HG03108 (cell line): Measurements from ENCODE around the gene PCK2.
"Not testable (repeated sequence)": the region's sequence is repeated elsewhere in the genome, so short reads cannot be mapped to it uniquely, and the experiment has no call there.

ENCODE experiments used
- ATAC-seq: cut with Tn5 transposase; IDR thresholded peaks from one replicate; pipeline ENCODE4 v1.9.1; 2021; ENCODE audit warnings: moderate library complexity; ENCODE audit not compliant: unreplicated experiment

The PCK2 gene

GRCh38 chr14:24093207-24093900 is 757 bp upstream of the PCK2 start:
- ATAC-seq, result no peak

DNA sequence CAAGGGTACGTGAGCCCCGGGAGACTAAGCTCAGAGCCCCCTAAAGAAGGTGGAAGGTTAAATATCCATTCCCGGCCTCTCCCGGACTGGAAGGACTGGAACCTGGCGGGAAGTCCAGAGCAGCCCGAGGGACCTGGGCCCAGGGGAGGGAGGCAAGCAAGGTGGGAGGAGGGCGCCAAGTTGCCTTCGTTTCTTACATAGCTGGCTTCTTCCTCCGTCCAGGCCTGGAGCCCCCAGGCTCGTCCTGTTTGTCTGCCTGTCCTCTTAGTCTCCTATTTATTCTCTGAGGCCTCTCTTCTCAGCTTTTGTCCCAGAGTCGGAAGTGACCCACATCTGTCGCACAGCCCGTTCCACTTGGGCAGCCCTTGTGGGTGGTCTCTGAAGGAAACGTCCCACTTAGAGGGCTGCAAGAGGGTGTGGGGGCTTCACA is 745 bp downstream of the PCK2 start:
- no peak for ATAC-seq

DNA sequence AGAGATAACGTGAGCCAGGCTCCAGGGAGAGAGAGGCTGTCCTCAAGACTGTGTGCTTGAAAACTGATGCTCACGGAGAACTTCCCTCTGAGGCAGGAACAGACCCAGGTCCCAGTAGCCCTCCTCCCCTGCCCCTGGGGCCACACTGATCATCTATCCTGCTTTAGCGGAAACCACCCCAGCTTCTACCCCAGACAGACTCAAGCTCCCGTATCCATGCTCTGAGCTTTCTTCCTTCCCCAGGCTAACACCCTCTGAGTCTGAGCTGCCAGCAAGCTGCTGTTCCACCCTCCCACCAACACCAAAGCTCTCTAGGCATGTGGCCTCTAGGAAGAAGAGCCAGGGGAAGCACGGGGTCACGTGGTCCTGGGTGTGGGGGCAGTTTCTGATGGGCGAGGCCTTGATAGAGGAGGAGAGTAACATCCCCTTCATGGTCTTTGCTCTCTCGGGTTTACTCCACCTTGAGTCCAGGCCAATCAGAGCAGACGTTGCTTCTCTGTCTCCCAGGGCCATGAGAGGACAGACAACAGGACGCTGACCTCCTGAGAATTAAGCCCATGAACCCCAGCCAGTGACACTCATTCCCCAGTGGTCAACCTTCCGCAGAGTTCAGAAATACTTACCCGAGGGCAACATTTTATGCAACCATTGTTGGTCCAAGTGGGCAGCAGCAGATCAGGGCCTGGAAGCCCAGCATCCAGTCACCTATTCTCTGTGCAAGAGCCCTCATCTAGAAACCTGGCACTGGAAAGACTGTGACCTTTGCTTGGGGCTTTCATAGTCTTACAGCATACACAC is 1.4 kb downstream of the PCK2 start:
- ATAC-seq, result peak; percentile 65

DNA sequence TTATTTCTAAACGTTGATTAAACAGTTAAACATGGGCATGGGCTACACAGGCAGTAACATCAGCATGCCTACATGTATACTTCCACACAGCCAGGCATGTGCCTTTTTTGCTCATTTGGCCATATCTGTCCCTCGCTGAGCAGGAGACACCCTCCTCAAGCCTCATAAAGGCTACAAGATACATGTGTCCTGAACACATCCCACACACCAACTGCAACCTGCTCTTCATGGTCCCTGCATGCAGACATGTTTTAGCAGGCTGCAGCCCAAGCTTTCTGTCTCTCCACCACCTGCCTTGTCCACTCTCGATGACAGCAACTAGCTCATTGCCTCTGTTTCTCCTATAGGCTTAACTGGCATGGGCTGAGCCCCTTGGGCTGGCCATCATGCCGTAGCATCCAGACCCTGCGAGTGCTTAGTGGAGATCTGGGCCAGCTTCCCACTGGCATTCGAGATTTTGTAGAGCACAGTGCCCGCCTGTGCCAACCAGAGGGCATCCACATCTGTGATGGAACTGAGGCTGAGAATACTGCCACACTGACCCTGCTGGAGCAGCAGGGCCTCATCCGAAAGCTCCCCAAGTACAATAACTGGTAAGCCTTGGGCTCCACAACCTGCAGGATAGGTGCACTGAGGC is 2.6 kb downstream of the PCK2 start:
- ATAC-seq, result no peak

GRCh38 chr14:24098229-24098926 is 4.3 kb downstream of the PCK2 start:
- no peak for ATAC-seq

DNA sequence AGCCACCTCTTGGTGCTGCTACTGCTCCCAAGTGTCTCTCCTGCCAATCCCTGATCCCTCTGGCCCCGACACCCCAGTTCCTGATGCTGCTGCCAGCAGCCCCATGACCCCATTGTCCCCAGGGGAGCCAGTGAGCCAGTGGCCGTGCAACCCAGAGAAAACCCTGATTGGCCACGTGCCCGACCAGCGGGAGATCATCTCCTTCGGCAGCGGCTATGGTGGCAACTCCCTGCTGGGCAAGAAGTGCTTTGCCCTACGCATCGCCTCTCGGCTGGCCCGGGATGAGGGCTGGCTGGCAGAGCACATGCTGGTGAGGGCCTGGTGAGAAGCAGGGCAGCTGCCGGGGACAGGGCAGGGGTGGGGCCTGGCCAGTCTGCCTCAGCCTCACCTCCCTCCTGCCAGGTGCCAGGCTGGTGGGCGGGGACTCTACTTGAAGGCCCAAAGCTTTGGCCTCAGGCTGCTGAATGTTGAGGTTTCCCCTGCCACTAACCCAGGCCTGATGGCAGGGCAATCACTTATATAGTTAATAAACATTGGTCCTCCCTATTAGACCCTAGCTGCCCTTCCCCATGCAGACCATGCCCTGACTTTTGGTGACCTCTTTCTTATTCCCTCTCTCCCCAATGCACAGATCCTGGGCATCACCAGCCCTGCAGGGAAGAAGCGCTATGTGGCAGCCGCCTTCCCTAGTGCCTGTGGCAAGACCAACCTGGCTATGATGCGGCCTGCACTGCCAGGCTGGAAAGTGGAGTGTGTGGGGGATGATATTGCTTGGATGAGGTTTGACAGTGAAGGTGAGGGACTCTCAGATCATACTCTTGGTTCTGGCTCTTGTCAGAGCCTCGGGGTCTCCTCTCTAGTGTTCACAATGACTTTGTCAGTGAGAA is 5.1 kb downstream of the PCK2 start:
- no peak for ATAC-seq

DNA sequence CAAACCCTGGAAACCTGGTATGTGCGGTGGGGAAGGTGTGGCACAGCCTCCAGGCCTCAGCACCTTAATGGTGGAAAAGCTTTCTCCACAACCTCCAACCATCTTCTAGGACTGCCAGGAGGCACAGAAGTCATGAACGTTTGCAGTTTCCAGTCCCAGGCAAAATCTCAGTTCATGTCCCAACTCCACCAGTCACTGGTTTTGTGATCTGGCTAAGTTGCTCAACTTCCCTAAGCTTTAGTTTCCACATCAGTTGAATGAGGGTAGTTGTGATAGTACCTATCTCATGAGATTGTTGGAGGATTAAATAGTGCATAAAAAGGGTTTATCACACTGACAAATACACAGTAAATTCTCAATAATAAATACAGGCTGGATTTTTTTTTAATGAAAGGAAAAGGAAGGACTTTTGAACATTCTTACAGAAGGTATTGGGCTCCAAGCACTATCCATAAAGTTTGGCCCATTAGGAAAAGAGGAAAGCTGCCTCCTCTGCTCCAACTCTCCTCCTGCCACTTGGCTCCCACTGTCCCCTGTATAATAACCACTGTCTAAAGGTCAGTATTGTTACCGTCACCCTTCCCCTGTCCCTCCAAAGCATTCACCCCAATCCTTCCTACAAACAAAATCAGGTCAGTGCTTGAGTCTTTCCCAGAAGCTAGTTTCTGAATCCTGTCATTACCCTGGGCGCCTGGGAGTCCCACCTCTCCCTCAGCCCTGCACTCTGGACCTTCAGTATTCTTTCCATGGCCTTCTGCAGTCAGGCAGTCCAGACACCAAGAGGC is 6.3 kb downstream of the PCK2 start:
- no peak for ATAC-seq

DNA sequence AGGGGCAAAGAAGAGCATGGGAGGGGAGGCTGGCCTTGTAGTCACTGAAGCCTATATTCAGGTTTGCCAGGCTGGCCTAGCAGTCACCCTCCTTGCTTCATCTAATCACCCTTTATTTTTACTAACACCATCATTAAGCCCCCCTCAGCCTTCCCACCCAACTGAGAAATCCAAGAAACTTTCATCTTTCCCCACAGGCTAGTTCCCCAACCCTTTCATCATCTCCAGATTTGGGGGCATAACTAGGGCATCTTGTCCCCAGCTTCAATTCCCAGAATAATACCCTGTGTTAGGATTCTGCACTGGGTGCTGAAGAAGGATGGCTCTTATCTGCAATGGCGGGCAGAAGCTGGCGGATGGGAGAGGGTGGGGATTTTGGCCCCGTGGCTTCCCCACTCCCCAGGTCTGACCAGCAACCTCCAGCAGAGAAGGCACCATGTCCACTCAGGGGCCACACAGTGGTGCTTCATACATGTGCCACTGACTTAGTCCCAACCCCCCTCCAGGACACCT is 6.9 kb downstream of the PCK2 start:
- no peak for ATAC-seq

- no peak for ATAC-seq
Measured at GRCh38 chr14:24102357-24103048, 8.4 kb downstream of the PCK2 start.

DNA sequence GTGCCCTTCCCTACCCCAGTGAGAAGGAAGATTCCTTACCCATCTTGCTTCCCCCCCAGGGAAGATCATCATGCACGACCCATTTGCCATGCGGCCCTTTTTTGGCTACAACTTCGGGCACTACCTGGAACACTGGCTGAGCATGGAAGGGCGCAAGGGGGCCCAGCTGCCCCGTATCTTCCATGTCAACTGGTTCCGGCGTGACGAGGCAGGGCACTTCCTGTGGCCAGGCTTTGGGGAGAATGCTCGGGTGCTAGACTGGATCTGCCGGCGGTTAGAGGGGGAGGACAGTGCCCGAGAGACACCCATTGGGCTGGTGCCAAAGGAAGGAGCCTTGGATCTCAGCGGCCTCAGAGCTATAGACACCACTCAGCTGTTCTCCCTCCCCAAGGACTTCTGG is 9.3 kb downstream of the PCK2 start:
- no peak for ATAC-seq

- ATAC-seq, result not testable (repeated sequence)
Measured at GRCh38 chr14:24105609-24106239, 11.6 kb downstream of the PCK2 start.

- no peak for ATAC-seq
Measured at GRCh38 chr14:24106672-24107271, 12.7 kb downstream of the PCK2 start.

DNA sequence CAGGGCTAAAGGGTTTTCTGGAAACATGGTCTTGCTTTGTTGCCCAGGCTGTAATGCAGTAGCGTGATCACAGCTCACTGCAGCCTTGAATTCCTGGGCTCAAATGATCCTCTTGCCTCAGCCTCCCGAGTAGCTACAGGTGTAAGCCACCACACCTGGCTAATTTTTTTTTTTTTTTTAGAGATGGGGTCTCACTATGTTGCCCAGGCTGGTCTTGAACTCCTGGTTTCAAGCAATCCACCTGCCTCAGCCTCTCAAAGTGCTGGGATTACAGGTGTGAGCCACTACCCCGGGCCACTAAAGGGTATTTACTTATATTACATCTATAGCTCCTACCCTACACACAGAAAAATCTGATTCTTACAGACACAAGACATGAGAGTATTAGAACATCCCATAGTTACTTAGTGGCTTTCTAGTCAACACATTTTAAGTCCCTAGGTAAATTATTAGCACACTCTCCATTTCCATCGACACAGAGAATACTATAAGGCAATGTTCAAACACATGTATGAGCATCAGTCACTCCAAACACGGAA is 14.3 kb downstream of the PCK2 start:
- peak; percentile 25 for ATAC-seq

DNA sequence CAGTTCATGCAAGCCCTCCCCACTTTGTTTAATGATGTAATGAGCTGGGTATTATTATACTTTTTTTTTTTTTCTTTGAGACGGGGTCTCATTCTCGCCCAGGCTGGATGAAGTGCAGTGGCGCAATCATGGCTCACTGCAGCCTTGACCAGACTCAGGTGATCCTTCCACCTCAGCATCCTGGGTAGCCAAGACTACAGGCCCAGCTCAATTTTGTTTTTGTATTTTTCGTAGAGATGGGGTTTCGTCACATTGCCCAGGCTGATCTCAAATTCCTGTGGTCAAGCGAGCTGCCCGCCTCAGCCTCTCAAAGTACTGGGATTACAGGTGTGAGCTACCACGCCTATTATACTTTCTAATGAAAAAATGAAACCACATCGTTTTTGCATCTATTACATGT is 15.9 kb downstream of the PCK2 start:
- ATAC-seq, result no peak

- no peak for ATAC-seq
Measured at GRCh38 chr14:24110523-24110922, 16.4 kb downstream of the PCK2 start.

GRCh38 chr14:24113379-24113800 is 19.3 kb downstream of the PCK2 start:
- ATAC-seq, result no peak

GRCh38 chr14:24113801-24114531 is 19.9 kb downstream of the PCK2 start:
- peak; percentile 24 for ATAC-seq
